Measurements from ENCODE around the gene ABLIM2. TPM values are rescaled to one million over a fixed set of nuclear protein-coding genes. Genes with fewer than 3 reads are reported as not detected.

The ABLIM2 gene
- total and polyA plus RNA-seq, 4 donors: 12.2 to 60.4 (median 43.1) TPM

Small RNAs within 50 kb of the gene (small RNA-seq; reads per million reads assigned to genes)
- 53.4 reads per million, percentile 98 among the genes with 10 or more reads in this experiment for gene MIR95 (ENCODE audit: low replicate concordance)

Other genes starting within 250 kb of the ABLIM2 start
- 10 to 100 TPM; 37.8 to 42.0 TPM for gene AFAP1, start 219.0 kb downstream of the ABLIM2 start, total RNA-seq
- 10 to 100 TPM; 34.8 to 34.9 TPM for gene AFAP1, start 219.0 kb downstream of the ABLIM2 start, polyA plus RNA-seq (ENCODE audit: insufficient read length in 2 of 2)
- 1 to 10 TPM; 8.1 to 8.6 TPM for gene SH3TC1, start 40.5 kb upstream of the ABLIM2 start, total RNA-seq
- gene SH3TC1, start 40.5 kb upstream of the ABLIM2 start, polyA plus RNA-seq (ENCODE audit: insufficient read length in 2 of 2): 1 to 10 TPM; 5.5 to 8.5 TPM
- 10 to 100 TPM in 1 of 2 donors, 1 to 10 TPM in 1; 8.7 to 23.4 TPM for gene HTRA3, start 110.9 kb upstream of the ABLIM2 start, total RNA-seq
- 10 to 100 TPM in 1 of 2 donors, 1 to 10 TPM in 1; 9.0 to 12.2 TPM for gene HTRA3, start 110.9 kb upstream of the ABLIM2 start, polyA plus RNA-seq (ENCODE audit: insufficient read length in 2 of 2)

All from spinal cord (tissue), 4 donors.